SK-N-MC (cell line): Measurements from ENCODE around the gene ADPRS.

Experiments used
- EZH2 ChIP-seq: fragments of 200-600 bp; sonication (generic); IDR thresholded peaks from one replicate; pipeline ENCODE4 v1.6.1; 2017; ENCODE audit warnings: antibody characterized with exemption
- FOXP2 ChIP-seq: optimal IDR thresholded peaks from 2 replicates; pipeline ENCODE3; 2011; ENCODE audit warnings: mild to moderate bottlenecking, moderate library complexity; ENCODE audit not compliant: insufficient read depth; ENCODE audit errors: extremely low read length, control extremely low read depth
- POLR2AphosphoS5 ChIP-seq: IDR thresholded peaks from 2 replicates; pipeline ENCODE4 v1.6.1; 2012; ENCODE audit warnings: mild to moderate bottlenecking, low read depth, low read length, borderline replicate concordance

DNA sequence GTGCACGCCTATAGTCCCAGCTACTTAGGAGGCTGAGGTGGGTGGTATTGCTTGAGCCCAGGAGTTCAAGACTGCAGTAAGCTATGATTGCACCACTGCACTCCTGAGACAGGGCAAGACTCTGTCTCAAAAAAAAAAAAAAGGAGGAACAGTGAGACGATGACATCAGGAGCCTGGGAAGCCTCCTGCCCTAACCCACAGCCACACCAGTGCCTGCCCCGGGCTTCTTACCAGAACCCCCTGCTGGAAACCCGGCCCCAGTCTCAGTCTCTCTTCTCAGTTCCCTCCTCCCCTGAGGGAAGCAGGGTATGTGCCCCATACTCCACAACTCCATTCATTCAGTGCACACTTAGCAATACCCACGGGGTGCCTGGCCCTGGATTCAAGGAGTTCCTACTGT is 27.2 kb downstream of the ADPRS start:
- TF ChIP-seq POLR2AphosphoS5 (no peak), EZH2 (no peak), FOXP2 (no peak)
